ENCODE results near the gene SYAP1.

SYAP1 gene

GRCh38 chrX:16754019-16754418 lies 34.6 kb downstream of the SYAP1 start:
- TF ChIP-seq POLR2AphosphoS5 (IDR thresholded peaks at IDR 0.05; ENCODE audit: low read depth, low read length) (no peak), FOXP2 (optimal IDR thresholded peaks at IDR 0.05; ENCODE audit: borderline replicate concordance, extremely low read depth, extremely low read length, insufficient read depth) (no peak), REST (IDR thresholded peaks at IDR 0.05; ENCODE audit: insufficient read depth in 1 of 2, low read depth in 2 of 2, low read length in 2 of 2) (no peak)

GRCh38 chrX:16756724-16757123 lies 37.3 kb downstream of the SYAP1 start:
- TF ChIP-seq POLR2AphosphoS5 (IDR thresholded peaks at IDR 0.05; ENCODE audit: low read depth, low read length) (no peak), SIN3A (IDR thresholded peaks at IDR 0.05; ENCODE audit: borderline replicate concordance, insufficient read depth, low read length) (no peak), REST (IDR thresholded peaks at IDR 0.05; ENCODE audit: insufficient read depth in 1 of 2, low read depth in 2 of 2, low read length in 2 of 2) (no peak), TAF1 (IDR thresholded peaks at IDR 0.05; ENCODE audit: borderline replicate concordance, insufficient read depth, low read length) (no peak), FOXP2 (optimal IDR thresholded peaks at IDR 0.05; ENCODE audit: borderline replicate concordance, extremely low read depth, extremely low read length, insufficient read depth) (no peak)

GRCh38 chrX:16762579-16762978 lies 43.2 kb downstream of the SYAP1 start:
- TF ChIP-seq TAF1 (IDR thresholded peaks at IDR 0.05; ENCODE audit: borderline replicate concordance, insufficient read depth, low read length) (no peak), SIN3A (IDR thresholded peaks at IDR 0.05; ENCODE audit: borderline replicate concordance, insufficient read depth, low read length) (no peak), POLR2AphosphoS5 (IDR thresholded peaks at IDR 0.05; ENCODE audit: low read depth, low read length) (no peak), FOXP2 (optimal IDR thresholded peaks at IDR 0.05; ENCODE audit: borderline replicate concordance, extremely low read depth, extremely low read length, insufficient read depth) (no peak), REST (IDR thresholded peaks at IDR 0.05; ENCODE audit: insufficient read depth in 1 of 2, low read depth in 2 of 2, low read length in 2 of 2) (no peak)

- TF ChIP-seq REST (IDR thresholded peaks at IDR 0.05; ENCODE audit: insufficient read depth in 1 of 2, low read depth in 2 of 2, low read length in 2 of 2) (no peak), TAF1 (IDR thresholded peaks at IDR 0.05; ENCODE audit: borderline replicate concordance, insufficient read depth, low read length) (no peak), POLR2AphosphoS5 (IDR thresholded peaks at IDR 0.05; ENCODE audit: low read depth, low read length) (no peak), FOXP2 (optimal IDR thresholded peaks at IDR 0.05; ENCODE audit: borderline replicate concordance, extremely low read depth, extremely low read length, insufficient read depth) (no peak), SIN3A (IDR thresholded peaks at IDR 0.05; ENCODE audit: borderline replicate concordance, insufficient read depth, low read length) (no peak)
Measured at GRCh38 chrX:16765594-16765993, 46.2 kb downstream of the SYAP1 start.

- TF ChIP-seq TAF1 (IDR thresholded peaks at IDR 0.05; ENCODE audit: borderline replicate concordance, insufficient read depth, low read length) (no peak), REST (IDR thresholded peaks at IDR 0.05; ENCODE audit: insufficient read depth in 1 of 2, low read depth in 2 of 2, low read length in 2 of 2) (no peak), FOXP2 (optimal IDR thresholded peaks at IDR 0.05; ENCODE audit: borderline replicate concordance, extremely low read depth, extremely low read length, insufficient read depth) (no peak), SIN3A (IDR thresholded peaks at IDR 0.05; ENCODE audit: borderline replicate concordance, insufficient read depth, low read length) (no peak), POLR2AphosphoS5 (IDR thresholded peaks at IDR 0.05; ENCODE audit: low read depth, low read length) (no peak)
Measured at GRCh38 chrX:16770970-16771482, 51.6 kb downstream of the SYAP1 start.
